AG04449 (cell line): ENCODE results near the gene ZNRF2.

Experiments used
- CTCF ChIA-PET: fragments of 350-600 bp; formaldehyde crosslinking; extraction: SDS; loops from one replicate; lab custom pipeline; 2021; ENCODE audit warnings: antibody characterized with exemption; lab: Yijun Ruan, JAX
- POLR2A ChIA-PET: fragments of 400-600, 350-600 bp; formaldehyde crosslinking; extraction: SDS; loops from one replicate; lab custom pipeline; 2020; ENCODE audit warnings: antibody characterized with exemption, inconsistent platforms; lab: Yijun Ruan, JAX
- DNase-seq: peaks from one replicate; pipeline ENCODE4 v3.0.0-alpha.2; 2010; ENCODE audit warnings: low read depth, low spot score
- H3K4me3 ChIP-seq: 2 replicates; pipeline ENCODE4 v1.5.1; 2011; ENCODE audit warnings: low read depth, mild to moderate bottlenecking, control low read depth, low read length
- CTCF ChIP-seq: IDR thresholded peaks from one replicate; pipeline ENCODE4 v1.5.1; 2011; ENCODE audit warnings: mild to moderate bottlenecking, moderate library complexity, low read length, control low read depth, inconsistent platforms; ENCODE audit not compliant: insufficient read depth; ENCODE audit errors: missing control alignments

ZNRF2 gene

GRCh38 chr7:30331338-30331737, 46.9 kb downstream of the ZNRF2 start:
- no peak for DNase-seq
- no peak for TF ChIP-seq CTCF
- no peak overlapping the region for H3K4me3 ChIP-seq
- ChIA-PET CTCF (no interaction called here), POLR2A (no interaction called here)

GRCh38 chr7:30332549-30332948, 48.2 kb downstream of the ZNRF2 start:
- ChIA-PET POLR2A (no interaction called here), CTCF (no interaction called here)
- H3K4me3 ChIP-seq: no peak overlapping the region
- no peak for TF ChIP-seq CTCF
- DNase-seq: no peak

- no peak for DNase-seq
- H3K4me3 ChIP-seq: no peak overlapping the region
- POLR2A ChIA-PET: no interaction called here
- CTCF ChIA-PET: no interaction called here
- no peak for TF ChIP-seq CTCF
Observed at GRCh38 chr7:30335763-30336487, 51.5 kb downstream of the ZNRF2 start.

- TF ChIP-seq CTCF: no peak
- ChIA-PET CTCF (no interaction called here), POLR2A (no interaction called here)
- DNase-seq: no peak
- H3K4me3 ChIP-seq: no peak overlapping the region
Observed at GRCh38 chr7:30344513-30344912, 60.1 kb downstream of the ZNRF2 start.

- no peak for DNase-seq
- TF ChIP-seq CTCF: no peak
- ChIA-PET CTCF (no interaction called here), POLR2A (no interaction called here)
- no peak overlapping the region for H3K4me3 ChIP-seq
Observed at GRCh38 chr7:30347226-30348082, 63.1 kb downstream of the ZNRF2 start.

GRCh38 chr7:30348083-30348560, 63.7 kb downstream of the ZNRF2 start:
- ChIA-PET POLR2A (no interaction called here), CTCF (interaction anchor here (0.9 to 1.3 kb wide), 3 partner anchors 13 to 175 kb away, joined by 3 read pairs; no protein-coding TSS in a partner anchor)
- DNase-seq: peak; percentile 81
- no peak overlapping the region for H3K4me3 ChIP-seq
- no peak for TF ChIP-seq CTCF
